ENCODE results near the gene SS18L1. TPM values are rescaled to one million over a fixed set of nuclear protein-coding genes. Genes with fewer than 3 reads are reported as not detected.

Gene SS18L1
- total RNA-seq, 4 donors from 2014 or later = 12.4 to 23.1 (median 13.7) TPM

- no peak for TF ChIP-seq CTCF (IDR thresholded peaks at IDR 0.05)
- TF ChIP-seq POLR2A (IDR thresholded peaks at IDR 0.05) = no peak
- TF ChIP-seq EP300 (IDR thresholded peaks at IDR 0.05) = no peak
- no peak overlapping the region for H3K4me3 ChIP-seq
- peaks cover 0 to 6% (median 0%) of the 10 kb centered on the region in 3 donors for H3K36me3 ChIP-seq
- peaks cover 0 to 86% (median 8%) of the 10 kb centered on the region in 4 donors for H3K9me3 ChIP-seq
- no peaks in the 10 kb centered on the region for H3K4me1 ChIP-seq
- H3K27ac ChIP-seq = no peak overlapping the region
- DNase-seq (ENCODE audit: low spot score in 2 of 2) = no peak
- H3K27me3 ChIP-seq = peaks cover 0 to 10% of the 10 kb centered on the region in 2 donors
- 59 to 60% methylated on average over 18 to 20 of the region's 21 CpGs for WGBS, 2 donors
Measured at GRCh38 chr20:62103508-62104233, 39.9 kb upstream of the SS18L1 start.

GRCh38 chr20:62104234-62104789 is 39.3 kb upstream of the SS18L1 start:
- Histone ChIP-seq H3K9me3 (peaks cover 0 to 92% (median 11%) of the 10 kb centered on the region in 4 donors), H3K27ac (no peak overlapping the region), H3K4me3 (no peak overlapping the region), H3K36me3 (peaks cover 0 to 6% (median 0%) of the 10 kb centered on the region in 3 donors), H3K27me3 (peaks cover 0 to 10% of the 10 kb centered on the region in 2 donors), H3K4me1 (no peaks in the 10 kb centered on the region)
- no peak for DNase-seq (ENCODE audit: low spot score in 2 of 2)
- TF ChIP-seq EP300 (IDR thresholded peaks at IDR 0.05) = no peak
- no peak for TF ChIP-seq POLR2A (IDR thresholded peaks at IDR 0.05)
- TF ChIP-seq CTCF (IDR thresholded peaks at IDR 0.05) = no peak
- 39 to 43% methylated on average over 15 of the region's 15 CpGs for WGBS, 2 donors

GRCh38 chr20:62104791-62105345 is 38.7 kb upstream of the SS18L1 start:
- H3K9me3 ChIP-seq = peaks cover 0 to 92% (median 12%) of the 10 kb centered on the region in 4 donors
- 36% methylated on average over 7 of the region's 7 CpGs for WGBS, 2 donors

GRCh38 chr20:62105592-62105991 is 38.0 kb upstream of the SS18L1 start:
- no peak overlapping the region for H3K27ac ChIP-seq
- 88 to 92% methylated on average over 5 of the region's 5 CpGs for whole genome bisulfite sequencing, 2 donors
- H3K27me3 ChIP-seq = peaks cover 0 to 10% of the 10 kb centered on the region in 2 donors
- DNase-seq (ENCODE audit: low spot score in 2 of 2) = no peak
- H3K4me3 ChIP-seq = no peak overlapping the region
- H3K9me3 ChIP-seq = peaks cover 0 to 92% (median 12%) of the 10 kb centered on the region in 4 donors
- H3K4me1 ChIP-seq = no peaks in the 10 kb centered on the region
- TF ChIP-seq POLR2A (IDR thresholded peaks at IDR 0.05) = no peak
- no peak for TF ChIP-seq EP300 (IDR thresholded peaks at IDR 0.05)
- TF ChIP-seq CTCF (IDR thresholded peaks at IDR 0.05) = no peak
- peaks cover 0 to 6% (median 0%) of the 10 kb centered on the region in 3 donors for H3K36me3 ChIP-seq

More at GRCh38 chr20:62104791-62105345, 38.7 kb upstream of the SS18L1 start:
- H3K4me1 ChIP-seq = no peaks in the 10 kb centered on the region
- TF ChIP-seq EP300 (IDR thresholded peaks at IDR 0.05) (no peak), CTCF (IDR thresholded peaks at IDR 0.05) (no peak), POLR2A (IDR thresholded peaks at IDR 0.05) (no peak)
- peaks cover 0 to 10% of the 10 kb centered on the region in 2 donors for H3K27me3 ChIP-seq
- DNase-seq (ENCODE audit: low spot score in 2 of 2) = no peak
- H3K27ac ChIP-seq = no peak overlapping the region
- no peak overlapping the region for H3K4me3 ChIP-seq
- H3K36me3 ChIP-seq = peaks cover 0 to 6% (median 0%) of the 10 kb centered on the region in 3 donors

- WGBS, 2 donors = 95 to 96% methylated on average over 6 of the region's 6 CpGs
- H3K9me3 ChIP-seq = peaks cover 0 to 81% (median 14%) of the 10 kb centered on the region in 4 donors
Measured at GRCh38 chr20:62111148-62111547, 32.4 kb upstream of the SS18L1 start.

More at GRCh38 chr20:62111148-62111547, 32.4 kb upstream of the SS18L1 start:
- TF ChIP-seq CTCF (IDR thresholded peaks at IDR 0.05) = no peak
- no peak for TF ChIP-seq EP300 (IDR thresholded peaks at IDR 0.05)
- no peak for TF ChIP-seq POLR2A (IDR thresholded peaks at IDR 0.05)
- DNase-seq (ENCODE audit: low spot score in 2 of 2) = no peak
- Histone ChIP-seq H3K27me3 (peaks cover 0 to 36% of the 10 kb centered on the region in 2 donors), H3K27ac (no peak overlapping the region), H3K4me3 (no peak overlapping the region), H3K36me3 (peaks cover 0 to 7% (median 0%) of the 10 kb centered on the region in 3 donors), H3K4me1 (no peaks in the 10 kb centered on the region)
